A549 (cell line): ENCODE data around the gene TRMT5. TPM values are rescaled to one million over a fixed set of nuclear protein-coding genes. Genes with fewer than 3 reads are reported as not detected.
A peak's percentile ranks its signal among the peaks of the same experiment; 100 is the strongest.

Source experiments
- ATAC-seq, 2 experiments: fragments of 200-7000 bp in 1 of 2; fragments of >200 bp in 1 of 2; cut with Nextera tagmentation in 1 of 2; cut with Tn5 transposase in 1 of 2; 3 replicates each; pipeline versions ENCODE4 v1.8.0 to v1.9.1; 2018 to 2020; ENCODE audit warnings: mild to moderate bottlenecking in 1 of 2, moderate library complexity in 1 of 2
- CTCF ChIA-PET: fragments of 300-600 bp; sonication (Branson Sonifier 250); formaldehyde crosslinking; extraction: SDS; loops from one replicate; lab custom pipeline; 2021; ENCODE audit warnings: antibody characterized with exemption, inconsistent platforms; lab: Yijun Ruan, JAX
- POLR2A ChIA-PET: fragments of 350-600 bp; formaldehyde crosslinking; extraction: SDS; loops from one replicate; lab custom pipeline; 2021; ENCODE audit warnings: antibody characterized with exemption, inconsistent platforms; lab: Yijun Ruan, JAX
- DNase-seq, 2 experiments: peaks; one replicate each; pipeline versions ENCODE4 v3.0.0 to v3.0.0-alpha.2; 2011 to 2016; ENCODE audit warnings: low read depth in 1 of 2, low spot score in 1 of 2
- FAIRE-seq: peaks from 2 replicates; lab custom pipeline; 2011; peaks lifted over from hg19 to GRCh38; lab: Jason Lieb, UNC
- H3K27ac ChIP-seq, 2 experiments: fragments of >200 bp; sonication (Bioruptor Twin); formaldehyde crosslinking; 3 replicates each; pipeline ENCODE4 v1.5.1; 2016 to 2017
- H3K4me1 ChIP-seq: fragments of >200 bp; sonication (Bioruptor Twin); formaldehyde crosslinking; 3 replicates; pipeline ENCODE4 v1.6.1; 2016
- H3K4me2 ChIP-seq: fragments of >200 bp; sonication (Bioruptor Twin); formaldehyde crosslinking; 3 replicates; pipeline ENCODE4 v1.6.1; 2016
- H3K4me3 ChIP-seq: fragments of >200 bp; sonication (Bioruptor Twin); formaldehyde crosslinking; 3 replicates; pipeline ENCODE4 v1.5.1; 2016
- H3K9me3 ChIP-seq: fragments of >200 bp; sonication (Bioruptor Twin); formaldehyde crosslinking; 3 replicates; pipeline ENCODE4 v1.6.1; 2016
- BHLHE40 ChIP-seq: IDR thresholded peaks from 2 replicates; pipeline ENCODE4 v1.6.1; 2012; ENCODE audit warnings: low read depth, low read length, inconsistent platforms
- CBX2 ChIP-seq: fragments of 200-600 bp; sonication (generic); IDR thresholded peaks from 2 replicates; pipeline ENCODE4 v1.6.1; 2016; ENCODE audit warnings: low read depth, mild to moderate bottlenecking, borderline replicate concordance
- CHD2 ChIP-seq: fragments of 150-350 bp; IDR thresholded peaks from 2 replicates; pipeline ENCODE4 v1.6.1; 2014; ENCODE audit warnings: low read length; ENCODE audit not compliant: partially characterized antibody
- ELK1 ChIP-seq: fragments of 150-350 bp; IDR thresholded peaks from 2 replicates; pipeline ENCODE4 v1.6.1; 2014; ENCODE audit warnings: low read depth, mild to moderate bottlenecking, low read length
- EP300 ChIP-seq, 2 experiments: fragments of >200 bp; sonication (Bioruptor Twin); formaldehyde crosslinking; IDR thresholded peaks; 2 replicates in 1 of 2; 3 replicates in 1 of 2; pipeline ENCODE4 v1.6.1; 2016 to 2017
- ESRRA ChIP-seq: fragments of 150-350 bp; IDR thresholded peaks from 2 replicates; pipeline ENCODE4 v1.6.1; 2014; ENCODE audit warnings: mild to moderate bottlenecking, low read length, borderline replicate concordance
- FOSL2 ChIP-seq, 2 experiments: fragments of 450-650 bp in 1 of 2; fragments of >200 bp in 1 of 2; sonication (Bioruptor Twin) in 1 of 2; formaldehyde crosslinking; IDR thresholded peaks; 2 replicates each; pipeline versions ENCODE4 v1.5.0 to v1.6.1; 2016 to 2020; ENCODE audit warnings: mild to moderate bottlenecking in 1 of 2, moderate library complexity in 1 of 2
- FOXS1 ChIP-seq: fragments of 250-450 bp; sonication (Bioruptor Pico); IDR thresholded peaks from 2 replicates; pipeline ENCODE4 v1.5.0; 2020; ENCODE audit warnings: mild to moderate bottlenecking, moderate library complexity
- HMGXB4 ChIP-seq: fragments of 250-450 bp; sonication (Bioruptor Pico); IDR thresholded peaks from 2 replicates; pipeline ENCODE4 v1.5.0; 2021; ENCODE audit warnings: mild to moderate bottlenecking, moderate library complexity, borderline replicate concordance
- HOXA7 ChIP-seq: fragments of 250-450 bp; sonication (Bioruptor Pico); IDR thresholded peaks from 2 replicates; pipeline ENCODE4 v1.5.0; 2020; ENCODE audit warnings: mild to moderate bottlenecking, moderate library complexity
- HOXB5 ChIP-seq: fragments of 250-450 bp; sonication (Bioruptor Pico); IDR thresholded peaks from 2 replicates; pipeline ENCODE4 v1.5.0; 2020; ENCODE audit warnings: mild to moderate bottlenecking, moderate library complexity
- KDM1A ChIP-seq: fragments of 200-600 bp; sonication (generic); IDR thresholded peaks from 2 replicates; pipeline ENCODE4 v1.6.1; 2016; ENCODE audit warnings: low read depth, mild to moderate bottlenecking
- KDM5A ChIP-seq: fragments of 200-600 bp; sonication (generic); IDR thresholded peaks from 2 replicates; pipeline ENCODE4 v1.6.1; 2016; ENCODE audit warnings: antibody characterized with exemption, mild to moderate bottlenecking
- NFE2L2 ChIP-seq: fragments of 150-350 bp; conservative IDR thresholded peaks from 2 replicates; pipeline ENCODE4 v1.6.1; 2014; ENCODE audit warnings: low read length
- NPAS2 ChIP-seq: fragments of 250-450 bp; sonication (Bioruptor Pico); IDR thresholded peaks from 2 replicates; pipeline ENCODE4 v1.8.0; 2022; ENCODE audit warnings: mild to moderate bottlenecking, moderate library complexity, borderline replicate concordance
- PHF8 ChIP-seq: fragments of 200-600 bp; sonication (generic); IDR thresholded peaks from 2 replicates; pipeline ENCODE4 v1.6.1; 2016; ENCODE audit warnings: low read depth, mild to moderate bottlenecking, antibody characterized with exemption, moderate library complexity, borderline replicate concordance
- RAD21 ChIP-seq, 2 experiments: fragments of >200 bp in 1 of 2; sonication (Bioruptor Twin) in 1 of 2; formaldehyde crosslinking in 1 of 2; IDR thresholded peaks in 1 of 2; conservative IDR thresholded peaks in 1 of 2; 2 replicates in 1 of 2; 3 replicates in 1 of 2; pipeline ENCODE4 v1.6.1; 2012 to 2018; ENCODE audit warnings: inconsistent platforms in 1 of 2
- RARB ChIP-seq: fragments of 250-450 bp; sonication (Bioruptor Pico); IDR thresholded peaks from 2 replicates; pipeline ENCODE4 v1.8.0; 2021; ENCODE audit warnings: mild to moderate bottlenecking, moderate library complexity
- RCOR1 ChIP-seq: fragments of 150-350 bp; IDR thresholded peaks from 2 replicates; pipeline ENCODE4 v1.6.1; 2014; ENCODE audit warnings: antibody characterized with exemption, low read length, low read depth
- RNF2 ChIP-seq: fragments of 200-600 bp; sonication (generic); IDR thresholded peaks from 2 replicates; pipeline ENCODE4 v1.6.1; 2016; ENCODE audit warnings: low read depth, mild to moderate bottlenecking, antibody characterized with exemption, moderate library complexity, borderline replicate concordance
- SMC3 ChIP-seq: fragments of >200 bp; sonication (Bioruptor Twin); formaldehyde crosslinking; IDR thresholded peaks from 3 replicates; pipeline ENCODE4 v1.6.1; 2018; ENCODE audit warnings: inconsistent platforms
- USF2 ChIP-seq: fragments of 450-650 bp; IDR thresholded peaks from 2 replicates; pipeline ENCODE4 v1.6.1; 2014; ENCODE audit warnings: antibody characterized with exemption
- WGBS: methylation state at CpG from one replicate; pipeline ENCODE4 v1.1.6; 2017; ENCODE audit errors: missing lambda C conversion rate; 5-methylcytosine and 5-hydroxymethylcytosine counted together
- polyA plus RNA-seq, 4 experiments: library from polyadenylated mRNA; depleted of rRNA in 3 of 4; stranded (reverse); fragments of >200 nt; fragmentation: RNase III in 1 of 4; extraction: RNeasy Plus Mini Kit Qiagen cat#74134 plus additional on column Dnase treatment in 1 of 4; gene quantifications; 2 replicates in 3 of 4; 3 replicates in 1 of 4; pipeline ENCODE4 v1.2.3, GENCODE V29; 2011 to 2017

Gene TRMT5
- polyA plus RNA-seq, 2 of the 4 experiments (the other 2 are of a cell fraction) = 18.2 to 18.8 TPM

- no peak for TF ChIP-seq NPAS2
Measured at GRCh38 chr14:60933920-60934655, 46.8 kb downstream of the TRMT5 start (continued).

GRCh38 chr14:60931218-60931617 is 49.7 kb downstream of the TRMT5 start:
- POLR2A ChIA-PET = no interaction called here
- peaks cover 7% of the 10 kb centered on the region; the same call in 1 of the 3 replicates for H3K4me1 ChIP-seq
- H3K4me2 ChIP-seq = no peak overlapping the region
- ATAC-seq (peak in 1 of 2 experiments; percentile 30; a peak in 2 of 6 replicates), DNase-seq (no peak), FAIRE-seq (no peak)
- TF ChIP-seq FOXS1 (CRISPR knock-in tag) (no peak), ELK1 (no peak), HOXB5 (CRISPR knock-in tag) (no peak), KDM1A (no peak), BHLHE40 (no peak), RCOR1 (no peak), HMGXB4 (CRISPR knock-in tag) (no peak), CHD2 (no peak), HOXA7 (no peak), ESRRA (no peak), USF2 (no peak), NFE2L2 (no peak)
- H3K4me3 ChIP-seq = no peak overlapping the region
- H3K9me3 ChIP-seq = no peaks in the 10 kb centered on the region
- 89% methylated on average over 1 of the region's 1 CpG for WGBS
- H3K27ac ChIP-seq = no peak overlapping the region
- CTCF ChIA-PET = interaction anchor here (1.4 to 1.5 kb wide), 2 partner anchors 11 to 36 kb away, joined by 3 to 4 read pairs; no protein-coding TSS in a partner anchor

GRCh38 chr14:60926002-60926401 is 54.9 kb downstream of the TRMT5 start:
- WGBS = 97% methylated on average over 3 of the region's 3 CpGs
- Histone ChIP-seq H3K9me3 (no peaks in the 10 kb centered on the region), H3K4me1 (no peaks in the 10 kb centered on the region), H3K27ac (no peak overlapping the region), H3K4me2 (no peak overlapping the region)
- CTCF ChIA-PET = no interaction called here
- DNase-seq = no peak
- FAIRE-seq = no peak
- TF ChIP-seq FOSL2 (IDR thresholded peaks at IDR 0.05) = no peak
- no peak for TF ChIP-seq FOSL2 (CRISPR knock-in tag; IDR thresholded peaks at IDR 0.05)
- no peak for TF ChIP-seq EP300 (IDR thresholded peaks at IDR 0.05)
- no peak for TF ChIP-seq HOXB5 (CRISPR knock-in tag)
- no peak for TF ChIP-seq RAD21 (conservative IDR thresholded peaks at IDR 0.05 in 1 of 2, IDR thresholded peaks at IDR 0.05 in 1 of 2)
- no peak for TF ChIP-seq NPAS2
- TF ChIP-seq NFE2L2 = no peak
- no peak for TF ChIP-seq ELK1
- no peak for TF ChIP-seq KDM5A
- no peak for TF ChIP-seq RARB (CRISPR knock-in tag)
- TF ChIP-seq CBX2 = no peak
- no peak for TF ChIP-seq SMC3
- no peak for TF ChIP-seq RNF2
- no peak for TF ChIP-seq PHF8
- TF ChIP-seq, all 56 proteins: peak for 0
- H3K4me3 ChIP-seq = no peak overlapping the region
- no peak for ATAC-seq
- POLR2A ChIA-PET = no interaction called here
